Choroid plexus epithelial cell (primary cell): ENCODE measurements around the gene CADPS.

Experiments used
- DNase-seq: peaks from one replicate; pipeline ENCODE4 v3.0.0-alpha.2; 2010; ENCODE audit warnings: low read depth
- H3K4me3 ChIP-seq: 2 replicates; pipeline ENCODE4 v1.5.1; 2011; ENCODE audit warnings: low read depth, mild to moderate bottlenecking, control low read depth, low read length, moderate library complexity
- CTCF ChIP-seq: conservative IDR thresholded peaks from 2 replicates; pipeline ENCODE4 v1.5.1; 2011; ENCODE audit warnings: low read depth, mild to moderate bottlenecking, control low read depth, inconsistent platforms, low read length, moderate library complexity

The CADPS gene

DNA sequence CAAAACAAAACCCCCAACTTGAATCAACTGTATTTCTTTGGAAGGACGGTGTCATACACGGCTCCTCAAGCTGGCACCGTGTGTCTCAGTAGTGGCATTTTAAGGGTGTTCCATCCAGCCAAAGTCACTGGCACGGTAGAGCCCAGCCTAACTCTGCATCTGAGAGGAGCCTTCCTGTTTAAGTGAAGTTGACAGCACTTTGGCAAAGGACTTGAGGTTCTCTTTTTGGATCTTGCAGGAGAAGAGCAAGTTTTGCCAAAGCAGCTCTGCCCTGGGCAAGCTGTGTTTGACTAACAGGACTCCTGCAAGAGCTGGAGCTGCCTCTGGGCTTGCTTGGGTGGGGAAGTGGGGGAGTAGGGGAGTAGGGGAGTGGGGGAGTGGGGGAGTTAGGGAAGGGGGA lies 392.3 kb downstream of the CADPS start:
- TF ChIP-seq CTCF = no peak
- H3K4me3 ChIP-seq = no peak overlapping the region
- DNase-seq = no peak

GRCh38 chr3:62481962-62482361 lies 393.3 kb downstream of the CADPS start:
- no peak for DNase-seq
- TF ChIP-seq CTCF = no peak
- no peak overlapping the region for H3K4me3 ChIP-seq

GRCh38 chr3:62480056-62480455 lies 395.2 kb downstream of the CADPS start:
- no peak for DNase-seq
- H3K4me3 ChIP-seq = no peak overlapping the region
- TF ChIP-seq CTCF = no peak

GRCh38 chr3:62479326-62479725 lies 395.9 kb downstream of the CADPS start:
- DNase-seq = no peak
- no peak for TF ChIP-seq CTCF
- no peak overlapping the region for H3K4me3 ChIP-seq

DNA sequence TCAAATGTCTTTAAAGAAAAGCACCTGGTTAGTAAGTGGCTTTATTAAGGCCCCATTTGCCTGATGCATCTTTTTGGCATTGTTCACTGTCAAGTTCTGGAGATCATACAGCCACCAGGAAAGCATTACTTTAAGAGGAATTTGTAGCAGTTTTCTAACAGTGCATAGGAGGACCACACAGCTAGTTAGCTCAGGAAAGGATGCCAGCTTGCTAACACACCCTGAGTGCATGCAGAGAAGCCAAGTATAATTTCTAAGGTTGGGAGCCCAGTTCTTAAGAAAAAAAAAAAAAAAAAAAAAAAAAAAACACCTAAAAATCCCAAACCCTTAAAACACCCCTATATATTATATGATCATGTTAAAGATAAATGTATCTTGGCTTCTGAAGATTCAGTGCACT lies 399.9 kb downstream of the CADPS start:
- no peak overlapping the region for H3K4me3 ChIP-seq
- DNase-seq = no peak
- no peak for TF ChIP-seq CTCF

DNA sequence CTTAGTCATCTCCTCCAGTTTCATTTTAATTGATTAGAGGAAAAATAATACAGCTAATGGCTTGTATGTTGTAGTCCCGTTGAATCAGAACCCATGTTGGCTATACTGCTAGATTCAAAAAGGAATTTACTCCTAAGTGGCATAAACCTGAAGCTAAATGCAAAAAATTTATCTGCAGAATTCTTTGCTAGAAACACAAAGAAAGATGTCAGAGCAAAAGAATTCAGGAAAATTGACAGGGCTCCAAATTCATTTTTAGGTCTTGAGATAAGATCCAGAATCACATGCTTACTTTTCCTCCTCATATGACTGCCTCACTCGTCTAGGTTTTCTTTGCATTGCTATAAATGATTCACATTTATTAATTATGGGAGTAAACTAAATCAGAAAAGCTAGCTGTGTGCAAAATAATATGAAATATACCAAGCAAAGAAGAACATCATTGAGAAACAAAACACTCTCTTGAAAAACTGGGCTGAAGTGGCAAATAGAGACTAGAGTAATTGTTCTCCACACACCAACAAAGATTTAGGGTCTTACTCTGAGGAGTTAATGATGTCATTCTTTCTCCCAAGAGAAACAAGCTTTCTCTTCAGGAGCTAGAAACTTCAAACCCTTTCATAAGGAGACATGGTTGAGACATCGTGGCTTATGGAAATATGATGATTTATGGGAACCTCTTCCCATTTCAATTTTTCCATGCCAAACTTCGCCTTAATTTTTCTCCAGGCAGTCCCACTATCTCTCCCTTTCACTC lies 407.1 kb downstream of the CADPS start:
- no peak for TF ChIP-seq CTCF

GRCh38 chr3:62462788-62463187 lies 412.4 kb downstream of the CADPS start:
- H3K4me3 ChIP-seq = no peak overlapping the region
- TF ChIP-seq CTCF = no peak
- DNase-seq = no peak

More for the DNA sequence above, 407.1 kb downstream of the CADPS start:
- no peak overlapping the region for H3K4me3 ChIP-seq
- peak; percentile 2 for DNase-seq
